ENCODE measurements around the gene CNDP1.
"Not testable (repeated sequence)": the region's sequence is repeated elsewhere in the genome, so short reads cannot be mapped to it uniquely, and the experiment has no call there.

CNDP1 gene

GRCh38 chr18:74546751-74547530 lies 12.6 kb downstream of the CNDP1 start:
- no peak for DNase-seq (ENCODE audit: low read depth)

- no peak for DNase-seq (ENCODE audit: low read depth)
These were observed 13.6 kb downstream of the CNDP1 start for GRCh38 chr18:74547860-74548259.

- DNase-seq (ENCODE audit: low read depth) = no peak
These were observed 15.3 kb downstream of the CNDP1 start for GRCh38 chr18:74549591-74550104.

GRCh38 chr18:74550886-74551285 lies 16.6 kb downstream of the CNDP1 start:
- no peak for DNase-seq (ENCODE audit: low read depth)

GRCh38 chr18:74551452-74551851 lies 17.2 kb downstream of the CNDP1 start:
- no peak for DNase-seq (ENCODE audit: low read depth)

GRCh38 chr18:74551936-74552555 lies 17.7 kb downstream of the CNDP1 start:
- peak; percentile 44 for DNase-seq (ENCODE audit: low read depth)

GRCh38 chr18:74556126-74556525 lies 21.8 kb downstream of the CNDP1 start:
- DNase-seq (ENCODE audit: low read depth) = no peak

- DNase-seq (ENCODE audit: low read depth) = no peak
These were observed 23.8 kb downstream of the CNDP1 start for GRCh38 chr18:74558096-74558495.

GRCh38 chr18:74562131-74562730 lies 27.9 kb downstream of the CNDP1 start:
- DNase-seq (ENCODE audit: low read depth) = no peak

- DNase-seq (ENCODE audit: low read depth) = no peak
These were observed 28.5 kb downstream of the CNDP1 start for GRCh38 chr18:74562775-74563174.

GRCh38 chr18:74563999-74564398 lies 29.7 kb downstream of the CNDP1 start:
- no peak for DNase-seq (ENCODE audit: low read depth)

- not testable (repeated sequence) for DNase-seq (ENCODE audit: low read depth)
These were observed 30.9 kb downstream of the CNDP1 start for GRCh38 chr18:74565164-74565563.

GRCh38 chr18:74565993-74566392 lies 31.7 kb downstream of the CNDP1 start:
- not testable (repeated sequence) for DNase-seq (ENCODE audit: low read depth)

GRCh38 chr18:74567822-74568221 lies 33.5 kb downstream of the CNDP1 start:
- no peak for DNase-seq (ENCODE audit: low read depth)

- DNase-seq (ENCODE audit: low read depth) = no peak
These were observed 35.1 kb downstream of the CNDP1 start for GRCh38 chr18:74569401-74569800.

GRCh38 chr18:74570266-74570665 lies 36.0 kb downstream of the CNDP1 start:
- no peak for DNase-seq (ENCODE audit: low read depth)

GRCh38 chr18:74571895-74572680 lies 37.8 kb downstream of the CNDP1 start:
- no peak for DNase-seq (ENCODE audit: low read depth)

GRCh38 chr18:74573053-74573452 lies 38.8 kb downstream of the CNDP1 start:
- no peak for DNase-seq (ENCODE audit: low read depth)

- DNase-seq (ENCODE audit: low read depth) = no peak
These were observed 40.6 kb downstream of the CNDP1 start for GRCh38 chr18:74574916-74575315.

GRCh38 chr18:74577019-74577418 lies 42.7 kb downstream of the CNDP1 start:
- no peak for DNase-seq (ENCODE audit: low read depth)

GRCh38 chr18:74579496-74580065 lies 45.3 kb downstream of the CNDP1 start:
- no peak for DNase-seq (ENCODE audit: low read depth)

GRCh38 chr18:74582642-74583041 lies 48.3 kb downstream of the CNDP1 start:
- DNase-seq (ENCODE audit: low read depth) = no peak

All from stimulated activated CD8-positive, alpha-beta memory T cell treated with anti-CD3 and anti-CD28 coated beads, Interleukin-15, amount 100 ng/mL, for 24 hours (primary cell).